HepG2 (cell line): ENCODE results near the gene HSPB6. TPM values are rescaled to one million over a fixed set of nuclear protein-coding genes. Genes with fewer than 3 reads are reported as not detected.

Experiments
- ATAC-seq: fragments of 200-7000 bp; cut with Tn5 transposase; 3 replicates; pipeline ENCODE4 v1.9.1; 2020; ENCODE audit warnings: mild to moderate bottlenecking, moderate library complexity
- BruUV-seq: library from RNA; stranded (reverse); fragments of 400-500 nt; replicated peaks from 2 replicates; lab custom pipeline; 2021; lab: Mats Ljungman, UMichigan
- CTCF ChIA-PET: fragments of 300-600 bp; formaldehyde crosslinking; extraction: SDS; loops from one replicate; lab custom pipeline; 2021; ENCODE audit warnings: low total read pairs, inconsistent platforms, low intra/inter-chr PET ratio; lab: Yijun Ruan, JAX
- POLR2A ChIA-PET: fragments of 350-600 bp; sonication (Branson Sonifier 250); formaldehyde crosslinking; loops from one replicate; lab custom pipeline; 2020; ENCODE audit warnings: antibody characterized with exemption, inconsistent platforms; lab: Yijun Ruan, JAX
- DNase-seq: peaks from one replicate; pipeline ENCODE4 v3.0.0-alpha.2; 2015; ENCODE audit warnings: low spot score
- FAIRE-seq: peaks from 3 replicates; lab custom pipeline; 2011; peaks lifted over from hg19 to GRCh38; lab: Jason Lieb, UNC
- H2AFZ ChIP-seq: one replicate; pipeline ENCODE4 v1.6.1; 2011; ENCODE audit warnings: low read length, inconsistent platforms
- H3K27ac ChIP-seq: fragments of 300-600 bp; 3 replicates; pipeline ENCODE4 v1.8.0; 2011; ENCODE audit warnings: mixed run types, mild to moderate bottlenecking, mixed read lengths, low read length, inconsistent platforms; ENCODE audit not compliant: insufficient read depth; ENCODE audit errors: extremely low read length
- H3K27me3 ChIP-seq, 2 experiments: fragments of 200-600 bp in 1 of 2; 2 replicates in 1 of 2; 3 replicates in 1 of 2; pipeline versions ENCODE4 v1.6.0 to v1.8.0; 2011; ENCODE audit warnings: low read length in 2 of 2, mild to moderate bottlenecking in 2 of 2, moderate library complexity in 2 of 2, inconsistent platforms in 1 of 2; ENCODE audit not compliant: insufficient read depth in 2 of 2, control insufficient read depth in 1 of 2
- H3K36me3 ChIP-seq, 2 experiments: fragments of 200-600 bp in 1 of 2; replicated peaks in 1 of 2; 2 replicates in 1 of 2; 3 replicates in 1 of 2; pipeline versions ENCODE4 v1.5.1 to v1.8.0; 2011; ENCODE audit warnings: low read length in 2 of 2, inconsistent platforms in 1 of 2; ENCODE audit not compliant: insufficient read depth in 2 of 2, control insufficient read depth in 1 of 2
- H3K4me1 ChIP-seq: 2 replicates; pipeline ENCODE4 v1.5.1; 2012; ENCODE audit warnings: low read length, inconsistent platforms; ENCODE audit not compliant: insufficient read depth
- H3K4me2 ChIP-seq: 2 replicates; pipeline ENCODE4 v1.6.0; 2011; ENCODE audit warnings: low read depth, low read length, inconsistent platforms
- H3K4me3 ChIP-seq, 3 experiments: fragments of 200-600 bp in 1 of 3; sonication (generic), shearing (Covaris generic) in 1 of 3; replicated peaks in 1 of 3; 2 replicates each; pipeline ENCODE4 v1.5.1; 2011 to 2016; ENCODE audit warnings: low read length in 3 of 3, inconsistent platforms in 2 of 3, low read depth in 2 of 3, mild to moderate bottlenecking in 2 of 3, control low read depth in 1 of 3, mixed read lengths in 1 of 3; ENCODE audit not compliant: insufficient read depth in 1 of 3
- H3K79me2 ChIP-seq: one replicate; pipeline ENCODE4 v1.6.1; 2011; ENCODE audit warnings: low read length, inconsistent platforms; ENCODE audit not compliant: insufficient read depth
- H3K9ac ChIP-seq: 2 replicates; pipeline ENCODE4 v1.6.0; 2011; ENCODE audit warnings: mild to moderate bottlenecking, low read depth, low read length, inconsistent platforms; ENCODE audit not compliant: insufficient read depth
- H3K9me3 ChIP-seq: 2 replicates; pipeline ENCODE4 v1.5.1; 2012; ENCODE audit warnings: mild to moderate bottlenecking, low read length
- H4K20me1 ChIP-seq: 2 replicates; pipeline ENCODE4 v1.6.0; 2011; ENCODE audit warnings: inconsistent platforms, mild to moderate bottlenecking, low read length, moderate library complexity; ENCODE audit not compliant: insufficient read depth
- AGO2 ChIP-seq: fragments of 200-400 bp; formaldehyde crosslinking; optimal IDR thresholded peaks from 2 replicates; pipeline ENCODE3; 2017; ENCODE audit warnings: mild to moderate bottlenecking, low read depth, low read length, moderate library complexity
- ELF3 ChIP-seq: IDR thresholded peaks from 2 replicates; pipeline ENCODE4 v1.6.1; 2016; ENCODE audit warnings: missing genetic modification reagents, missing compliant biosample characterization
- POLR2A ChIP-seq, 2 experiments: IDR thresholded peaks; 2 replicates each; pipeline ENCODE4 v1.6.1; 2011; ENCODE audit warnings: low read depth in 2 of 2, low read length in 2 of 2, mild to moderate bottlenecking in 1 of 2, moderate library complexity in 1 of 2; ENCODE audit not compliant: insufficient read depth in 1 of 2
- YEATS2 ChIP-seq: sonication (generic); formaldehyde crosslinking; IDR thresholded peaks from 2 replicates; pipeline ENCODE4 v1.4.0; 2020; ENCODE audit warnings: missing genetic modification reagents, borderline replicate concordance
- ZBTB21 ChIP-seq: sonication (generic); formaldehyde crosslinking; IDR thresholded peaks from 2 replicates; pipeline ENCODE4 v1.4.0; 2020; ENCODE audit warnings: missing genetic modification reagents
- ZSCAN25 ChIP-seq: sonication (generic); formaldehyde crosslinking; IDR thresholded peaks from 2 replicates; pipeline ENCODE4 v1.8.0; 2022; ENCODE audit warnings: mild to moderate bottlenecking, missing genetic modification reagents
- WGBS: methylation state at CpG from one replicate; pipeline ENCODE4 v1.1.6; 2017; ENCODE audit warnings: low lambda C conversion rate; 5-methylcytosine and 5-hydroxymethylcytosine counted together
- in situ Hi-C: cut with HindIII; loops from 2 replicates; pipeline ENCODE4 v1.10.0; 2017; ENCODE audit warnings: low pct_unique_long_range_greater_than_20kb; ENCODE audit not compliant: extremely low pct_ligation_motif_present
- intact Hi-C: fragments of 100-400 bp; cut with micrococcal nuclease; formaldehyde crosslinking; loops from one replicate; pipeline ENCODE4 v1.10.0; 2022; ENCODE audit not compliant: unreplicated experiment
- polyA plus RNA-seq, 8 experiments: library from polyadenylated mRNA; depleted of rRNA in 3 of 8; stranded (reverse) in 7 of 8; unstranded in 1 of 8; fragments of >200 nt; fragmentation: Illumina TruSeq in 4 of 8; extraction: Trizol in 4 of 8; gene quantifications; 2 replicates each; pipeline versions ENCODE4 v1.2.1 to v1.2.3, GENCODE V29; 2011 to 2016; ENCODE audit warnings: low read depth in 4 of 8, missing spikeins in 1 of 8, mixed read lengths in 1 of 8; ENCODE audit not compliant: insufficient read depth in 1 of 8
- total RNA-seq, 5 experiments: library from RNA; depleted of rRNA; stranded (reverse); fragments of >200 nt; fragmentation: Illumina TruSeq; extraction: Trizol; gene quantifications; 2 replicates each; pipeline ENCODE4 v1.2.3, GENCODE V29; 2016; ENCODE audit warnings: low read depth in 1 of 5
- TF ChIP-seq, protein P1 (sequence below): IDR thresholded peaks from 2 replicates; pipeline ENCODE4 v1.6.1; 2016; ENCODE audit warnings: missing compliant biosample characterization, missing genetic modification reagents, borderline replicate concordance
- TF ChIP-seq, protein P2 (sequence below): sonication (generic); formaldehyde crosslinking; IDR thresholded peaks from 2 replicates; pipeline ENCODE4 v1.4.0; 2020; ENCODE audit warnings: mild to moderate bottlenecking, missing genetic modification reagents

HSPB6 gene
- total and polyA plus RNA-seq, 2 of the 13 experiments (the other 11 are each of a cell fraction or from before 2014, with no cell fraction given), result 0.18 TPM; not detected in 1

DNA sequence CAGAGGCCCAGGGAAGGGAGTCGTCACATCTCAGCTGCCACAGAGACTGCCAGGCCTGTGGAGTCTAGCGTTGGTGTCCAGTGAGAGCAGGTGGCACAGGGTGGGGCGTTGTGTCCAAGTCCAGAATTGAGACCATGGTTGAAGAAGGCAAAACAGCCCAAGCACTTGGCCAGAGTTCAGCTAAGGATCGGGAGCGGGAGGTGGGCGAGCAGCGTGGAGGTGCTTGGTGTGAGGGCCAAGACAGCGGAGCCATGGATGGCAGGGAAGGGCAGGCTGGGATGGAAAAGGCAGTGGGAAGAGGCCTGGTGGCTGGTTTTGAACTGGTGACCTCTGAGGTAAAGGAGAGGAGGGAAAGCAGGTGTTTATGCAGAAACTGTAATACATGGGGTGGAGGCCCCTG, 22.6 kb downstream of the HSPB6 start:
- POLR2A ChIA-PET, result interaction anchor here (1.2 kb wide), 1 partner anchor 57 kb away, joined by 3 read pairs; no protein-coding TSS in a partner anchor
- FAIRE-seq, result no peak
- Histone ChIP-seq H3K79me2 (no peaks in the 10 kb centered on the region), H2AFZ (no peak overlapping the region)
- intact Hi-C loops, result no loop called here
- DNase-seq, result no peak
- TF ChIP-seq AGO2, result peak; percentile 25
- TF ChIP-seq ZBTB21, result no peak
- TF ChIP-seq, all 625 proteins: peak for 1
- Histone ChIP-seq H3K27me3 (no peaks in the 10 kb centered on the region), H4K20me1 (no peaks in the 10 kb centered on the region), H3K36me3 (peaks cover 37 to 91% of the 10 kb centered on the region in 2 experiments; a peak in 4 of 5 replicates), H3K4me2 (no peak overlapping the region), H3K27ac (no peak overlapping the region), H3K4me1 (peaks cover 2% of the 10 kb centered on the region; the same call in 1 of the 2 replicates), H3K9ac (no peak overlapping the region), H3K4me3 (no peak overlapping the region), H3K9me3 (no peaks in the 10 kb centered on the region)
- CTCF ChIA-PET, result no interaction called here
- no TSS peak for BruUV-seq
- ATAC-seq, result no peak
- in situ Hi-C loops, result no loop called here
- WGBS, result 97% methylated on average over 8 of the region's 8 CpGs

DNA sequence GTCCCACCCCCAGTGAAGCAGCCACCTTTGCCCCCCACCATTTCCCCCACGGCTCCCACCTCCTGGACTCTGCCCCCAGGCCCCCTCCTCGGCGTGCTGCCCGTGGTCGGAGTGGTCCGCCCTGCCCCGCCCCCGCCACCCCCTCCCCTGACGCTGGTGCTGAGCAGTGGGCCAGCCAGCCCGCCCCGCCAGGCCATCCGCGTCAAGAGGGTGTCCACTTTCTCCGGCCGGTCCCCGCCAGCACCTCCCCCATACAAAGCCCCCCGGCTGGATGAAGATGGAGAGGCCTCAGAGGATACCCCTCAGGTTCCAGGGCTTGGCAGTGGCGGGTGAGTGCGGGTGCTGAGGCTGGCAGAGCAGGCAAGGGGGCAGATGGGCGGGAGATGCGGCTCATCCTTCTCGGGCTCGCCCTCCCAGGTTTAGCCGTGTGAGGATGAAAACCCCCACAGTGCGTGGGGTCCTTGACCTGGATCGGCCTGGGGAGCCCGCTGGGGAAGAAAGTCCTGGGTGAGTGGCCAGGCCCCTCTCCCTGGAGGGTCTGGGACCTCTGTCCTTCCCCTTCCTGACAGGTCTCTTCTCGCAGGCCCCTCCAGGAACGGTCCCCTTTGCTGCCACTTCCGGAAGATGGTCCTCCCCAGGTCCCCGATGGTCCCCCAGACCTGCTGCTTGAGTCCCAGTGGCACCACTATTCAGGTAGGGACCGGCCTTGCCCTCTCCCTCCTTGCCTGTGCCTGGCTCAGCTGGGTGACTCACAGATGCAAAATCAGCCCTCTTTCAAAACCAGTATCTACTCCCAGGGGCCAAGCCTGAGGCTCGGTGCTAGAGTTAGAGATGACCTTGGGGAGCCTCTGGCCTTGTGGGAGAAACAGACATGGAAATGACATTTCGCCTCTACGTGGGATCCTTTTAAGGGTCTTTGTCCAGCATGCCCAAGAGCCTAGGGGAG, 23.4 kb downstream of the HSPB6 start:
- H3K4me2 ChIP-seq, result no peak overlapping the region
- TF ChIP-seq, protein P1, sequence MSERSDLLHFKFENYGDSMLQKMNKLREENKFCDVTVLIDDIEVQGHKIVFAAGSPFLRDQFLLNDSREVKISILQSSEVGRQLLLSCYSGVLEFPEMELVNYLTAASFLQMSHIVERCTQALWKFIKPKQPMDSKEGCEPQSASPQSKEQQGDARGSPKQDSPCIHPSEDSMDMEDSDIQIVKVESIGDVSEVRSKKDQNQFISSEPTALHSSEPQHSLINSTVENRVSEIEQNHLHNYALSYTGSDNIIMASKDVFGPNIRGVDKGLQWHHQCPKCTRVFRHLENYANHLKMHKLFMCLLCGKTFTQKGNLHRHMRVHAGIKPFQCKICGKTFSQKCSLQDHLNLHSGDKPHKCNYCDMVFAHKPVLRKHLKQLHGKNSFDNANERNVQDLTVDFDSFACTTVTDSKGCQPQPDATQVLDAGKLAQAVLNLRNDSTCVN (CRISPR knock-in tag), result no peak
- TF ChIP-seq YEATS2 (CRISPR knock-in tag) (no peak), ELF3 (CRISPR knock-in tag) (no peak), ZSCAN25 (CRISPR knock-in tag) (no peak), POLR2A (IDR thresholded peaks at IDR 0.05; ENCODE audit: insufficient read depth in 1 of 2, low read depth in 2 of 2, low read length in 2 of 2) (peak in 1 of 2 experiments; percentile 16; a peak in 1 of 4 replicates), AGO2 (peak; percentile 80)
- TF ChIP-seq, protein P2, sequence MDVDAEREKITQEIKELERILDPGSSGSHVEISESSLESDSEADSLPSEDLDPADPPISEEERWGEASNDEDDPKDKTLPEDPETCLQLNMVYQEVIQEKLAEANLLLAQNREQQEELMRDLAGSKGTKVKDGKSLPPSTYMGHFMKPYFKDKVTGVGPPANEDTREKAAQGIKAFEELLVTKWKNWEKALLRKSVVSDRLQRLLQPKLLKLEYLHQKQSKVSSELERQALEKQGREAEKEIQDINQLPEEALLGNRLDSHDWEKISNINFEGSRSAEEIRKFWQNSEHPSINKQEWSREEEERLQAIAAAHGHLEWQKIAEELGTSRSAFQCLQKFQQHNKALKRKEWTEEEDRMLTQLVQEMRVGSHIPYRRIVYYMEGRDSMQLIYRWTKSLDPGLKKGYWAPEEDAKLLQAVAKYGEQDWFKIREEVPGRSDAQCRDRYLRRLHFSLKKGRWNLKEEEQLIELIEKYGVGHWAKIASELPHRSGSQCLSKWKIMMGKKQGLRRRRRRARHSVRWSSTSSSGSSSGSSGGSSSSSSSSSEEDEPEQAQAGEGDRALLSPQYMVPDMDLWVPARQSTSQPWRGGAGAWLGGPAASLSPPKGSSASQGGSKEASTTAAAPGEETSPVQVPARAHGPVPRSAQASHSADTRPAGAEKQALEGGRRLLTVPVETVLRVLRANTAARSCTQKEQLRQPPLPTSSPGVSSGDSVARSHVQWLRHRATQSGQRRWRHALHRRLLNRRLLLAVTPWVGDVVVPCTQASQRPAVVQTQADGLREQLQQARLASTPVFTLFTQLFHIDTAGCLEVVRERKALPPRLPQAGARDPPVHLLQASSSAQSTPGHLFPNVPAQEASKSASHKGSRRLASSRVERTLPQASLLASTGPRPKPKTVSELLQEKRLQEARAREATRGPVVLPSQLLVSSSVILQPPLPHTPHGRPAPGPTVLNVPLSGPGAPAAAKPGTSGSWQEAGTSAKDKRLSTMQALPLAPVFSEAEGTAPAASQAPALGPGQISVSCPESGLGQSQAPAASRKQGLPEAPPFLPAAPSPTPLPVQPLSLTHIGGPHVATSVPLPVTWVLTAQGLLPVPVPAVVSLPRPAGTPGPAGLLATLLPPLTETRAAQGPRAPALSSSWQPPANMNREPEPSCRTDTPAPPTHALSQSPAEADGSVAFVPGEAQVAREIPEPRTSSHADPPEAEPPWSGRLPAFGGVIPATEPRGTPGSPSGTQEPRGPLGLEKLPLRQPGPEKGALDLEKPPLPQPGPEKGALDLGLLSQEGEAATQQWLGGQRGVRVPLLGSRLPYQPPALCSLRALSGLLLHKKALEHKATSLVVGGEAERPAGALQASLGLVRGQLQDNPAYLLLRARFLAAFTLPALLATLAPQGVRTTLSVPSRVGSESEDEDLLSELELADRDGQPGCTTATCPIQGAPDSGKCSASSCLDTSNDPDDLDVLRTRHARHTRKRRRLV, result no peak
- no peaks in the 10 kb centered on the region for H3K79me2 ChIP-seq
- intact Hi-C loops (no loop called here), in situ Hi-C loops (no loop called here)
- H4K20me1 ChIP-seq, result no peaks in the 10 kb centered on the region
- peaks cover 40 to 91% of the 10 kb centered on the region in 2 experiments; a peak in 4 of 5 replicates for H3K36me3 ChIP-seq
- no peaks in the 10 kb centered on the region for H3K9me3 ChIP-seq
- no peaks in the 10 kb centered on the region for H3K27me3 ChIP-seq
- no peak for DNase-seq
- 96% methylated on average over 26 of the region's 35 CpGs for whole genome bisulfite sequencing
- H3K4me1 ChIP-seq, result no peaks in the 10 kb centered on the region
- no peak overlapping the region for H3K4me3 ChIP-seq
- ChIA-PET CTCF (no interaction called here), POLR2A (interaction anchor here (1.2 kb wide), 1 partner anchor 58 kb away, joined by 3 read pairs; no protein-coding TSS in a partner anchor)
- BruUV-seq, result no TSS peak
- FAIRE-seq, result no peak
- H2AFZ ChIP-seq, result no peak overlapping the region
- H3K9ac ChIP-seq, result no peak overlapping the region
- no peak overlapping the region for H3K27ac ChIP-seq
- no peak for ATAC-seq
